PC-3 (cell line): ENCODE results near the gene TOX4. TPM values are rescaled to one million over a fixed set of nuclear protein-coding genes. Genes with fewer than 3 reads are reported as not detected.

Experiments used
- ATAC-seq: fragments of 200-7000 bp; cut with Tn5 transposase; 2 replicates; pipeline ENCODE4 v1.9.1; 2020; ENCODE audit warnings: mild to moderate bottlenecking, moderate library complexity
- BruUV-seq: library from RNA; stranded (reverse); fragments of 400-500 nt; replicated peaks from 2 replicates; lab custom pipeline; 2021; lab: Mats Ljungman, UMichigan
- CTCF ChIA-PET: fragments of 300-600 bp; sonication (Branson Sonifier 250); formaldehyde crosslinking; loops from one replicate; lab custom pipeline; 2022; ENCODE audit warnings: antibody characterized with exemption; lab: Charles Lee
- POLR2A ChIA-PET: fragments of 300-600 bp; sonication (Branson Sonifier 250); formaldehyde crosslinking; loops from one replicate; lab custom pipeline; 2022; ENCODE audit warnings: antibody characterized with exemption; ENCODE audit not compliant: unreplicated experiment; lab: Charles Lee
- DNase-seq: peaks from one replicate; pipeline ENCODE4 v3.0.0-alpha.2; 2015
- H2AFZ ChIP-seq: fragments of 300-600 bp; sonication (generic); 2 replicates; pipeline ENCODE4 v1.6.0; 2016; ENCODE audit warnings: antibody characterized with exemption, low read length
- H3F3A ChIP-seq: fragments of 300-600 bp; sonication (generic); one replicate; pipeline ENCODE4 v1.6.0; 2017; ENCODE audit warnings: antibody characterized with exemption, low read length, control low read depth, mild to moderate bottlenecking; ENCODE audit not compliant: unreplicated experiment
- H3K27ac ChIP-seq: fragments of 300-600 bp; sonication (generic); 2 replicates; pipeline ENCODE4 v1.5.1; 2016; ENCODE audit warnings: mild to moderate bottlenecking, low read length
- H3K27me3 ChIP-seq: fragments of 300-600 bp; sonication (generic); 2 replicates; pipeline ENCODE4 v1.6.1; 2016; ENCODE audit warnings: low read length, mixed read lengths
- H3K36me3 ChIP-seq: fragments of 300-600 bp; sonication (generic); 2 replicates; pipeline ENCODE4 v1.6.1; 2016; ENCODE audit warnings: low read depth, mixed run types, low read length, mixed read lengths
- H3K4me1 ChIP-seq: fragments of 300-600 bp; sonication (generic); 2 replicates; pipeline ENCODE4 v1.5.1; 2016; ENCODE audit warnings: low read length; ENCODE audit not compliant: insufficient read depth
- H3K4me2 ChIP-seq: fragments of 300-600 bp; sonication (generic); 2 replicates; pipeline ENCODE4 v1.6.0; 2016; ENCODE audit warnings: low read length
- H3K4me3 ChIP-seq: fragments of 300-600 bp; sonication (generic); 2 replicates; pipeline ENCODE4 v1.5.1; 2016; ENCODE audit warnings: mild to moderate bottlenecking, low read length, mixed read lengths
- H3K79me2 ChIP-seq: fragments of 300-600 bp; sonication (generic); 2 replicates; pipeline ENCODE4 v1.6.1; 2017; ENCODE audit warnings: low read length, mixed read lengths
- H3K9ac ChIP-seq: fragments of 300-600 bp; sonication (generic); 2 replicates; pipeline ENCODE4 v1.6.0; 2016; ENCODE audit warnings: mild to moderate bottlenecking, low read length
- H3K9me2 ChIP-seq: fragments of 300-600 bp; sonication (generic); replicated peaks from 2 replicates; pipeline ENCODE4 v1.6.1; 2016; ENCODE audit warnings: mixed run types, low read length, mixed read lengths
- H3K9me3 ChIP-seq: fragments of 300-600 bp; sonication (generic); 2 replicates; pipeline ENCODE4 v1.6.1; 2016; ENCODE audit warnings: low read length, mixed read lengths
- H4K20me1 ChIP-seq: fragments of 300-600 bp; sonication (generic); 2 replicates; pipeline ENCODE4 v1.6.1; 2016; ENCODE audit warnings: low read length, mixed read lengths
- EZH2 ChIP-seq: fragments of 300-600 bp; sonication (generic); IDR thresholded peaks from one replicate; pipeline ENCODE4 v1.6.1; 2017; ENCODE audit warnings: antibody characterized with exemption, mild to moderate bottlenecking, low read length; ENCODE audit not compliant: unreplicated experiment
- EZH2phosphoT487 ChIP-seq: fragments of 300-600 bp; sonication (generic); IDR thresholded peaks from 2 replicates; pipeline ENCODE4 v1.6.1; 2018; ENCODE audit warnings: mild to moderate bottlenecking, antibody characterized with exemption, low read length, borderline replicate concordance
- intact Hi-C: fragments of 100-400 bp; cut with micrococcal nuclease; formaldehyde crosslinking; loops from 2 replicates; pipeline ENCODE4 v1.9.0; 2023
- total RNA-seq: library from RNA; depleted of rRNA; stranded (reverse); fragments of >200 nt; gene quantifications from 2 replicates; pipeline ENCODE4 v1.2.3, GENCODE V29; 2014
- TF ChIP-seq, protein P1 (sequence below): fragments of 300-600 bp; sonication (generic); conservative IDR thresholded peaks from 2 replicates; pipeline ENCODE4 v1.5.1; 2017; ENCODE audit warnings: antibody characterized with exemption, low read depth, mild to moderate bottlenecking, low read length

The TOX4 gene
- total RNA-seq, 1 experiment from 2014 or later: 26.7 TPM

DNA sequence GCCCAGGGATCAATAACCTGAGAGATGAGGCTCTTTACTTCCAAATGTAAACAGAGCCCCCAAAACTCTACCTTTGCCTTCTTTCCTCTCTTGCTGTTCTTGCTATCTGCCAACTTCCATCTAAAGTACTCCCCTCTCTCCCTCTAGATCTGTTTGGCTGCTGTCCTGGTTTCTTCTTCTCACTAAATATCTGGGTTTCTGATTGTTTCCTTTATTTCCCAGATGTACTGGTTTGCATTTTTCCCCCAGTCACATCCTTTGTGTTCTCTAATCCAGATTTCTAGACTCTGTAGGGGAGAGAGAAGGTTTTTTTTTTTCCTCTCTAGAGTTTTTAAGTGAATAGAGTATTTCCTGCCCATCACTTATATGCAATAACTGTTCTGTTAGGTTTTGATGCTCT is 56.3 kb downstream of the TOX4 start:
- peaks cover 38% of the 10 kb centered on the region for H3K27me3 ChIP-seq
- intact Hi-C loops: no loop called here
- peaks cover 11% of the 10 kb centered on the region for H3K4me1 ChIP-seq
- TF ChIP-seq, protein P1, sequence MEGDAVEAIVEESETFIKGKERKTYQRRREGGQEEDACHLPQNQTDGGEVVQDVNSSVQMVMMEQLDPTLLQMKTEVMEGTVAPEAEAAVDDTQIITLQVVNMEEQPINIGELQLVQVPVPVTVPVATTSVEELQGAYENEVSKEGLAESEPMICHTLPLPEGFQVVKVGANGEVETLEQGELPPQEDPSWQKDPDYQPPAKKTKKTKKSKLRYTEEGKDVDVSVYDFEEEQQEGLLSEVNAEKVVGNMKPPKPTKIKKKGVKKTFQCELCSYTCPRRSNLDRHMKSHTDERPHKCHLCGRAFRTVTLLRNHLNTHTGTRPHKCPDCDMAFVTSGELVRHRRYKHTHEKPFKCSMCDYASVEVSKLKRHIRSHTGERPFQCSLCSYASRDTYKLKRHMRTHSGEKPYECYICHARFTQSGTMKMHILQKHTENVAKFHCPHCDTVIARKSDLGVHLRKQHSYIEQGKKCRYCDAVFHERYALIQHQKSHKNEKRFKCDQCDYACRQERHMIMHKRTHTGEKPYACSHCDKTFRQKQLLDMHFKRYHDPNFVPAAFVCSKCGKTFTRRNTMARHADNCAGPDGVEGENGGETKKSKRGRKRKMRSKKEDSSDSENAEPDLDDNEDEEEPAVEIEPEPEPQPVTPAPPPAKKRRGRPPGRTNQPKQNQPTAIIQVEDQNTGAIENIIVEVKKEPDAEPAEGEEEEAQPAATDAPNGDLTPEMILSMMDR: no peak
- TF ChIP-seq EZH2: no peak
- no peak for TF ChIP-seq EZH2phosphoT487
- no peaks in the 10 kb centered on the region for H4K20me1 ChIP-seq
- H3K9me2 ChIP-seq: no peaks in the 10 kb centered on the region
- DNase-seq: no peak
- H2AFZ ChIP-seq: no peak overlapping the region
- no peak overlapping the region for H3K4me2 ChIP-seq
- no peak overlapping the region for H3K4me3 ChIP-seq
- no peak for ATAC-seq
- H3F3A ChIP-seq: no peaks in the 10 kb centered on the region
- H3K9ac ChIP-seq: no peak overlapping the region
- no peak overlapping the region for H3K27ac ChIP-seq
- no peaks in the 10 kb centered on the region for H3K36me3 ChIP-seq
- no peaks in the 10 kb centered on the region for H3K79me2 ChIP-seq
- H3K9me3 ChIP-seq: no peaks in the 10 kb centered on the region
- no TSS peak for BruUV-seq
- ChIA-PET POLR2A (interaction anchor here (0.6 kb wide), 1 partner anchor 31 kb away, joined by 3 read pairs; no protein-coding TSS in a partner anchor), CTCF (no interaction called here)

DNA sequence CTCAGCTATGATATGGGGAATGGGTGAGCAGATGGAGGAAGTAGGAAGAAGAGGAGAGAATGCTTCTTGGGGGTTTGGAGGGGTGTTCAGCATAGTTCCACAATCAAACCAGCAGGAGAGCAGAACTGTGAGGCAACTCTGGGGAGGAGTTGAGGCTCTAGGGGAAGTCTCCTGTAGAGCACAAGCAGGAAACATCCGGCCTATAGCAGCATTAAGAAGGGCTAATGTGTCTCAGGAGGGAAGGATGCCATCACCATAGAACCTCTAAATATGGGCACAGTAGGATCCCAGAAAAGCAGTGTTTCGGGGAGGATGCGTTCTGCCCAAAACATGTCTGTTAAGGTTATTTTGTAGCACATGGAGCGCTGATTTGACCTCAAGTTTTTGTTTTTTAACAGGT is 57.6 kb downstream of the TOX4 start:
- no peak overlapping the region for H3K4me2 ChIP-seq
- H3F3A ChIP-seq: no peaks in the 10 kb centered on the region
- no peaks in the 10 kb centered on the region for H3K79me2 ChIP-seq
- no peak for TF ChIP-seq EZH2
- TF ChIP-seq, protein P1: no peak
- TF ChIP-seq EZH2phosphoT487: no peak
- H3K9me2 ChIP-seq: no peaks in the 10 kb centered on the region
- no peaks in the 10 kb centered on the region for H3K4me1 ChIP-seq
- H4K20me1 ChIP-seq: no peaks in the 10 kb centered on the region
- DNase-seq: no peak
- H3K9ac ChIP-seq: no peak overlapping the region
- H3K27me3 ChIP-seq: peaks cover 45% of the 10 kb centered on the region
- no peak for ATAC-seq
- CTCF ChIA-PET: interaction anchor here (0.6 kb wide), 1 partner anchor 9 kb away, joined by 4 read pairs; the partner anchor contains the start of gene SALL2
- H2AFZ ChIP-seq: no peak overlapping the region
- POLR2A ChIA-PET: interaction anchor here (0.6 kb wide), 2 partner anchors 58 to 79 kb away, joined by 4 to 7 read pairs; partner anchors contain the start of gene RAB2B
- intact Hi-C loops: no loop called here
- H3K36me3 ChIP-seq: no peaks in the 10 kb centered on the region
- H3K4me3 ChIP-seq: no peak overlapping the region
- no peak overlapping the region for H3K27ac ChIP-seq
- H3K9me3 ChIP-seq: no peaks in the 10 kb centered on the region
- no TSS peak for BruUV-seq

DNA sequence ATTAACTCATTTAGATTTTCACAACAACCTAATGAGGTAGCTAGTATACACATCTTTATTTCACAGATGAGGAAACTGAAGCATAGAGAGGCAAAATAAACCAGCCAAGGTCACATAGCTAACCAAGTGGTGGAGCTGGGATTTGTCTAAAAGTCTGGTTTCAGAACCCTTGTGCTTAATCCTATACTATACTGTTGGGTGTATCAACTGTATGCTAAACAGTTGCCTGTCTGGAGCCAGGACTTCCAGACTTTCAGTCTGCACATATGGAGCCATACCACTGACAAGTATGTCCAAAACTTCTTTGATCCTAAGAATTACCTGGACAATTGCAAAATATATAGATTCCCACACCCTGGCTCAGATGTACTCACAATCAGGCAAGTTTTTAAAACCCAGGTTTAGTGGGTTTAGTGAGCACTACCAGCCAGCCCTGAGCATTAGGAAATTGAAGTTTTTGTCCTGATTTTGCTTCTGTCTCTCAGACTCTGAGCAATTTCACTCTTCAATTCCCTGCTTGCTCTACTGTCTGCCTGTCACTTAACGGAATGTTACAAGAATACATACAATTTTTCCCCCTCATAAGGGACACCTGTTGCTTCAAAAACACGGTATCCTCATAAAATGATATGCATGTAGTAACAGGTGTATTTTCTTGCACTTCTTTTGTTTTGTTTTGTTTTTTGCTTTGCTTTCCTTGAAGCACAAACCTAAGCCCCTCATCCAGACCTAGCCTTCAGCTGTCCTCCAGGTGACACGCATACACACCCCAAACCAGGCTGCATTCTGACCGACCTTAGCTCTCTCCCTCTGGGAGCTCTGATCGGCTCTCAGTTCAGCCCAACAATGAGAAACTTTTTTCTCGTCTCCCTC is 58.8 kb downstream of the TOX4 start:
- H3F3A ChIP-seq: no peaks in the 10 kb centered on the region
- no peaks in the 10 kb centered on the region for H3K79me2 ChIP-seq
- intact Hi-C loops: no loop called here
- H3K9me2 ChIP-seq: no peaks in the 10 kb centered on the region
- ATAC-seq (no peak), DNase-seq (no peak)
- no peak overlapping the region for H3K4me3 ChIP-seq
- H3K27me3 ChIP-seq: peaks cover 45% of the 10 kb centered on the region
- ChIA-PET POLR2A (no interaction called here), CTCF (no interaction called here)
- H3K4me2 ChIP-seq: no peak overlapping the region
- TF ChIP-seq, protein P1: no peak
- TF ChIP-seq EZH2 (no peak), EZH2phosphoT487 (no peak)
- no peak overlapping the region for H3K27ac ChIP-seq
- H2AFZ ChIP-seq: no peak overlapping the region
- BruUV-seq: no TSS peak
- no peak overlapping the region for H3K9ac ChIP-seq
- no peaks in the 10 kb centered on the region for H3K4me1 ChIP-seq
- H3K36me3 ChIP-seq: no peaks in the 10 kb centered on the region
- H3K9me3 ChIP-seq: no peaks in the 10 kb centered on the region
- no peaks in the 10 kb centered on the region for H4K20me1 ChIP-seq
